ENCODE measurements around the gene SFRP2.

The SFRP2 gene

GRCh38 chr4:153825691-153826090, 36.8 kb upstream of the SFRP2 start:
- no peak overlapping the region for H3K4me3 ChIP-seq (ENCODE audit: low read depth, low read length)
- TF ChIP-seq, protein P1, sequence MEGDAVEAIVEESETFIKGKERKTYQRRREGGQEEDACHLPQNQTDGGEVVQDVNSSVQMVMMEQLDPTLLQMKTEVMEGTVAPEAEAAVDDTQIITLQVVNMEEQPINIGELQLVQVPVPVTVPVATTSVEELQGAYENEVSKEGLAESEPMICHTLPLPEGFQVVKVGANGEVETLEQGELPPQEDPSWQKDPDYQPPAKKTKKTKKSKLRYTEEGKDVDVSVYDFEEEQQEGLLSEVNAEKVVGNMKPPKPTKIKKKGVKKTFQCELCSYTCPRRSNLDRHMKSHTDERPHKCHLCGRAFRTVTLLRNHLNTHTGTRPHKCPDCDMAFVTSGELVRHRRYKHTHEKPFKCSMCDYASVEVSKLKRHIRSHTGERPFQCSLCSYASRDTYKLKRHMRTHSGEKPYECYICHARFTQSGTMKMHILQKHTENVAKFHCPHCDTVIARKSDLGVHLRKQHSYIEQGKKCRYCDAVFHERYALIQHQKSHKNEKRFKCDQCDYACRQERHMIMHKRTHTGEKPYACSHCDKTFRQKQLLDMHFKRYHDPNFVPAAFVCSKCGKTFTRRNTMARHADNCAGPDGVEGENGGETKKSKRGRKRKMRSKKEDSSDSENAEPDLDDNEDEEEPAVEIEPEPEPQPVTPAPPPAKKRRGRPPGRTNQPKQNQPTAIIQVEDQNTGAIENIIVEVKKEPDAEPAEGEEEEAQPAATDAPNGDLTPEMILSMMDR (IDR thresholded peaks at IDR 0.05; ENCODE audit: control insufficient read depth, extremely low read depth, insufficient read depth) = no peak
- no peak for DNase-seq (ENCODE audit: low read depth)

GRCh38 chr4:153825126-153825525, 36.2 kb upstream of the SFRP2 start:
- H3K4me3 ChIP-seq (ENCODE audit: low read depth, low read length) = no peak overlapping the region
- TF ChIP-seq, protein P1 (IDR thresholded peaks at IDR 0.05; ENCODE audit: control insufficient read depth, extremely low read depth, insufficient read depth) = no peak
- DNase-seq (ENCODE audit: low read depth) = no peak

DNA sequence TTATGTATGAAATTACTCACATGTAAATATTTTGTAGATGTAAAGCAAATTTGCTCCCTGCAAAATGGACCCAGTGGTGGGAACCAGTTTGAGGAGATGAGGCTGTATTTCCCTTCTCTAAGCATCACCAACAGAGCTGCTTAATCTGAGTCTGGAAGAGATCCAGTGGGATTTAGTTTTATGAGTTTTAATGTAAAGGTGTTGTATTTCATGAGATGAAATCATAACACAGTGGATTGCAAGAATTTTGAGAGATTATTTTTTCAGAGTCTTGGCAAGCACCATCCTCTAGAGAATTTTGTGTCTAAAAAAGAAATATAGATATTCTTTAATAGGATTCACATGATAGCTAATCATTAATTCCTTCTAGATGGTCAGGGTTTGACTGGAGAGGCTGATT, 35.6 kb upstream of the SFRP2 start:
- TF ChIP-seq, protein P1 (IDR thresholded peaks at IDR 0.05; ENCODE audit: control insufficient read depth, extremely low read depth, insufficient read depth) = no peak
- no peak overlapping the region for H3K4me3 ChIP-seq (ENCODE audit: low read depth, low read length)
- DNase-seq (ENCODE audit: low read depth) = no peak

- TF ChIP-seq, protein P1 (IDR thresholded peaks at IDR 0.05; ENCODE audit: control insufficient read depth, extremely low read depth, insufficient read depth) = no peak
- no peak for DNase-seq (ENCODE audit: low read depth)
- H3K4me3 ChIP-seq (ENCODE audit: low read depth, low read length) = no peak overlapping the region
Observed at GRCh38 chr4:153823483-153823882, 34.6 kb upstream of the SFRP2 start.

DNA sequence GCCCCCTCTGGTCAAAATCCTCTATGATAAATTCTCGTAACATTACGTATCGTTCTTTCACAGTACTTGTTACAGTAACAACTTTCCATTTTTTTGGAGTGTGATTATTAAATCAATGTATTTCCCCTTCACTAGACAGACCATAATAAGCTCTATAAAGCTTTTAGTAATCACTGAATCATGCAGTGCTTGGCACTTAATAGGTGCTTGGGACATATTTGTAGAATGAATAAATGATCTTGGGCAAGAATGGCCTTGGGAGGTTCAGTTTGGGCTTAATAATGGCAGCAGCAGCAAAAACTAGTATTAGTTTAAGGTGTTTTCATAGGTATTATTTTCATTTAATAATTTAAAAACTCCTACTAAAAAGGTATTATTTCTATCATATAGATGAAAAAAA, 33.4 kb upstream of the SFRP2 start:
- TF ChIP-seq, protein P1 (IDR thresholded peaks at IDR 0.05; ENCODE audit: control insufficient read depth, extremely low read depth, insufficient read depth) = no peak
- H3K4me3 ChIP-seq (ENCODE audit: low read depth, low read length) = no peak overlapping the region
- no peak for DNase-seq (ENCODE audit: low read depth)

DNA sequence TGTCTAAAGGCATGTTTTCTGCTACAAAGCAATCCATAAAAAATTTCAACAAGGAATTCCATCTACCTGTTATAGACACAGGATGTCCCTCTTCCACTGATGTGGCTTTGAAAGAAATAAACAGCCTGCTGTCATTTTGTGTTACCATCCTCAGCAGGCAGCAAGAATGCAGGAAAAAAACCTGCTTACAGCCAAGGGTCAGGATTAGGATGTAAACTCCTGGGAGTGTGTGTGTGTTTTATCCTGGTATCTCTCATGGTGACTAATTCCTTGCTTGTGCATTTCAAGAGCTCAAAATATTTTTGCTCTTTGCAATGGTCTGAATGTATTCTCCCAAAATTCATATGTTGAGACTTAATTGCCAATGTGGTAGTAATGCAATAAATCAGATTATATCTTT, 28.6 kb upstream of the SFRP2 start:
- DNase-seq (ENCODE audit: low read depth) = no peak
- TF ChIP-seq, protein P1 (IDR thresholded peaks at IDR 0.05; ENCODE audit: control insufficient read depth, extremely low read depth, insufficient read depth) = no peak
- no peak overlapping the region for H3K4me3 ChIP-seq (ENCODE audit: low read depth, low read length)

GRCh38 chr4:153816542-153816941, 27.7 kb upstream of the SFRP2 start:
- no peak for DNase-seq (ENCODE audit: low read depth)
- H3K4me3 ChIP-seq (ENCODE audit: low read depth, low read length) = no peak overlapping the region
- TF ChIP-seq, protein P1 (IDR thresholded peaks at IDR 0.05; ENCODE audit: control insufficient read depth, extremely low read depth, insufficient read depth) = no peak
